CD14-positive monocyte (primary cell): ENCODE results near the gene PEMT. TPM values are rescaled to one million over a fixed set of nuclear protein-coding genes. Genes with fewer than 3 reads are reported as not detected.

Experiments
- DNase-seq, 3 donors: peaks; one replicate each; pipeline ENCODE4 v3.0.0-alpha.2; 2011 to 2022
- H2AFZ ChIP-seq: 2 replicates; pipeline ENCODE4 v1.6.0; 2012; ENCODE audit warnings: mild to moderate bottlenecking, low read depth, low read length, inconsistent platforms; ENCODE audit not compliant: insufficient read depth, poor library complexity, severe bottlenecking
- H3K27ac ChIP-seq, 2 donors: 1 replicate in 1 of 2; 2 replicates in 1 of 2; pipeline ENCODE4 v1.5.1; 2012 to 2013; ENCODE audit warnings: low read length in 2 of 2, control low read depth in 1 of 2, inconsistent platforms in 1 of 2, low read depth in 1 of 2, mild to moderate bottlenecking in 1 of 2
- H3K27me3 ChIP-seq, 2 donors: one replicate each; pipeline versions ENCODE4 v1.6.0 to v1.6.1; 2011 to 2013; ENCODE audit warnings: low read length in 2 of 2; ENCODE audit not compliant: control insufficient read depth in 2 of 2, insufficient read depth in 2 of 2
- H3K36me3 ChIP-seq, 2 donors: replicated peaks in 1 of 2; 1 replicate in 1 of 2; 2 replicates in 1 of 2; pipeline versions ENCODE4 v1.5.1 to v1.6.1; 2012 to 2013; ENCODE audit warnings: low read length in 2 of 2, control low read depth in 1 of 2, inconsistent platforms in 1 of 2, mild to moderate bottlenecking in 1 of 2; ENCODE audit not compliant: insufficient read depth in 2 of 2, control insufficient read depth in 1 of 2
- H3K4me1 ChIP-seq, 2 donors: 1 replicate in 1 of 2; 2 replicates in 1 of 2; pipeline versions ENCODE4 v1.5.1 to v1.6.1; 2012 to 2013; ENCODE audit warnings: low read length in 2 of 2, control low read depth in 1 of 2, inconsistent platforms in 1 of 2, mild to moderate bottlenecking in 1 of 2, moderate library complexity in 1 of 2; ENCODE audit not compliant: insufficient read depth in 2 of 2, control insufficient read depth in 1 of 2
- H3K4me2 ChIP-seq: replicated peaks from 2 replicates; pipeline ENCODE3; 2012; ENCODE audit warnings: low read length, moderate library complexity, mild to moderate bottlenecking; ENCODE audit not compliant: poor library complexity, severe bottlenecking; ENCODE audit errors: extremely low read depth
- H3K4me3 ChIP-seq, 3 experiments: fragments of 200-600 bp in 1 of 3; sonication (generic) in 1 of 3; replicated peaks in 1 of 3; 1 replicate in 2 of 3; 2 replicates in 1 of 3; pipeline ENCODE4 v1.5.1; 2011 to 2013; ENCODE audit warnings: low read length in 3 of 3, mild to moderate bottlenecking in 3 of 3, control low read depth in 2 of 3, low read depth in 2 of 3, inconsistent platforms in 1 of 3, moderate library complexity in 1 of 3
- H3K79me2 ChIP-seq: 2 replicates; pipeline ENCODE4 v1.6.0; 2012; ENCODE audit warnings: mild to moderate bottlenecking, control low read depth, inconsistent platforms, low read length, moderate library complexity; ENCODE audit not compliant: insufficient read depth
- H3K9ac ChIP-seq: 2 replicates; pipeline ENCODE4 v1.6.0; 2017; ENCODE audit warnings: low read length, mild to moderate bottlenecking; ENCODE audit not compliant: insufficient read depth, poor library complexity, severe bottlenecking
- H3K9me3 ChIP-seq, 2 donors: replicated peaks in 1 of 2; 1 replicate in 1 of 2; 2 replicates in 1 of 2; pipeline versions ENCODE4 v1.5.1 to v1.6.1; 2012 to 2013; ENCODE audit warnings: low read length in 2 of 2, control low read depth in 1 of 2; ENCODE audit not compliant: control insufficient read depth in 1 of 2, insufficient read depth in 1 of 2
- H4K20me1 ChIP-seq: 2 replicates; pipeline ENCODE4 v1.6.0; 2012; ENCODE audit warnings: mild to moderate bottlenecking, low read length, control low read depth, moderate library complexity; ENCODE audit not compliant: insufficient read depth
- H3K27ac Mint-ChIP-seq, 7 donors: one replicate each; pipeline ENCODE4 v1.8.0; 2020; ENCODE audit warnings: mild to moderate bottlenecking in 7 of 7, mixed read lengths in 7 of 7, moderate library complexity in 6 of 7, inconsistent platforms in 2 of 7
- H3K27me3 Mint-ChIP-seq, 3 donors: one replicate each; pipeline ENCODE4 v1.8.0; 2021 to 2022; ENCODE audit warnings: low read depth in 3 of 3, mild to moderate bottlenecking in 3 of 3, mixed read lengths in 3 of 3, moderate library complexity in 3 of 3, inconsistent platforms in 1 of 3
- H3K36me3 Mint-ChIP-seq, 2 donors: one replicate each; pipeline ENCODE4 v1.8.0; 2020; ENCODE audit warnings: mixed read lengths in 2 of 2, inconsistent platforms in 1 of 2, mild to moderate bottlenecking in 1 of 2
- H3K4me1 Mint-ChIP-seq: one replicate; pipeline ENCODE4 v1.8.0; 2020; ENCODE audit warnings: mild to moderate bottlenecking, mixed read lengths
- H3K4me3 Mint-ChIP-seq, 2 donors: one replicate each; pipeline ENCODE4 v1.8.0; 2020; ENCODE audit warnings: mild to moderate bottlenecking in 2 of 2, mixed read lengths in 2 of 2, moderate library complexity in 1 of 2
- H3K9me3 Mint-ChIP-seq, 7 donors: one replicate each; pipeline ENCODE4 v1.8.0; 2020 to 2022; ENCODE audit warnings: mixed read lengths in 7 of 7, mild to moderate bottlenecking in 6 of 7, moderate library complexity in 6 of 7, inconsistent platforms in 2 of 7
- WGBS: methylation state at CpG from one replicate; pipeline ENCODE4 v1.1.5; 2013; ENCODE audit warnings: missing lambda C conversion rate; ENCODE audit not compliant: insufficient coverage; 5-methylcytosine and 5-hydroxymethylcytosine counted together
- intact Hi-C, 2 donors: fragments of 100-400 bp; cut with micrococcal nuclease; formaldehyde crosslinking; loops; one replicate each; pipeline versions ENCODE4 v1.15.0 to v1.15.1; 2023
- polyA plus RNA-seq, 3 donors: library from polyadenylated mRNA; depleted of rRNA in 1 of 3; unstranded in 2 of 3; stranded (reverse) in 1 of 3; fragments of 300-500 nt in 2 of 3; fragments of >200 nt in 1 of 3; fragmentation: Illumina TruSeq in 2 of 3; gene quantifications; 1 replicate in 2 of 3; 2 replicates in 1 of 3; pipeline ENCODE4 v1.2.3, GENCODE V29; 2012 to 2021
- TF ChIP-seq, protein P1 (sequence below): fragments of 200-600 bp; IDR thresholded peaks from one replicate; pipeline ENCODE4 v1.8.0; 2022; ENCODE audit warnings: antibody characterized with exemption, mild to moderate bottlenecking

The PEMT gene
- polyA plus RNA-seq, 3 donors = 26.7 to 41.0 (median 38.4) TPM

- no peak for DNase-seq
- H4K20me1 ChIP-seq = no peaks in the 10 kb centered on the region
- H3K9ac ChIP-seq = no peak overlapping the region
- no peak overlapping the region for H3K4me3 ChIP-seq
- 98% methylated on average over 4 of the region's 4 CpGs for WGBS
- no peaks in the 10 kb centered on the region for H3K79me2 ChIP-seq
- peaks cover 0 to 2% of the 10 kb centered on the region in 2 donors for H3K36me3 ChIP-seq
- TF ChIP-seq, protein P1, sequence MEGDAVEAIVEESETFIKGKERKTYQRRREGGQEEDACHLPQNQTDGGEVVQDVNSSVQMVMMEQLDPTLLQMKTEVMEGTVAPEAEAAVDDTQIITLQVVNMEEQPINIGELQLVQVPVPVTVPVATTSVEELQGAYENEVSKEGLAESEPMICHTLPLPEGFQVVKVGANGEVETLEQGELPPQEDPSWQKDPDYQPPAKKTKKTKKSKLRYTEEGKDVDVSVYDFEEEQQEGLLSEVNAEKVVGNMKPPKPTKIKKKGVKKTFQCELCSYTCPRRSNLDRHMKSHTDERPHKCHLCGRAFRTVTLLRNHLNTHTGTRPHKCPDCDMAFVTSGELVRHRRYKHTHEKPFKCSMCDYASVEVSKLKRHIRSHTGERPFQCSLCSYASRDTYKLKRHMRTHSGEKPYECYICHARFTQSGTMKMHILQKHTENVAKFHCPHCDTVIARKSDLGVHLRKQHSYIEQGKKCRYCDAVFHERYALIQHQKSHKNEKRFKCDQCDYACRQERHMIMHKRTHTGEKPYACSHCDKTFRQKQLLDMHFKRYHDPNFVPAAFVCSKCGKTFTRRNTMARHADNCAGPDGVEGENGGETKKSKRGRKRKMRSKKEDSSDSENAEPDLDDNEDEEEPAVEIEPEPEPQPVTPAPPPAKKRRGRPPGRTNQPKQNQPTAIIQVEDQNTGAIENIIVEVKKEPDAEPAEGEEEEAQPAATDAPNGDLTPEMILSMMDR = no peak
- no peak overlapping the region for H3K27ac Mint-ChIP-seq
- no peak overlapping the region for H3K4me2 ChIP-seq
- intact Hi-C loops = loop anchor here in 1 of 2 donors (5.0 kb wide), 1 partner anchor 72 kb away; the partner anchor contains the start of gene RASD1
- no peak overlapping the region for H3K4me3 Mint-ChIP-seq
- H3K4me1 Mint-ChIP-seq = no peaks in the 10 kb centered on the region
- no peaks in the 10 kb centered on the region for H3K9me3 Mint-ChIP-seq
- no peak overlapping the region for H2AFZ ChIP-seq
- H3K27me3 ChIP-seq = no peaks in the 10 kb centered on the region
- H3K4me1 ChIP-seq = no peaks in the 10 kb centered on the region
- H3K27me3 Mint-ChIP-seq = no peaks in the 10 kb centered on the region
- no peaks in the 10 kb centered on the region for H3K9me3 ChIP-seq
- H3K27ac ChIP-seq = no peak overlapping the region
- H3K36me3 Mint-ChIP-seq = peaks cover 6 to 14% of the 10 kb centered on the region in 2 donors
Measured at GRCh38 chr17:17569691-17570090, 21.8 kb downstream of the PEMT start.

GRCh38 chr17:17568772-17569195, 22.7 kb downstream of the PEMT start:
- Histone ChIP-seq H3K9ac (no peak overlapping the region), H3K27ac (no peak overlapping the region), H3K79me2 (no peaks in the 10 kb centered on the region), H3K36me3 (no peaks in the 10 kb centered on the region), H3K9me3 (no peaks in the 10 kb centered on the region), H3K4me2 (no peak overlapping the region), H3K27me3 (no peaks in the 10 kb centered on the region), H3K4me3 (no peak overlapping the region), H4K20me1 (no peaks in the 10 kb centered on the region), H3K4me1 (no peaks in the 10 kb centered on the region), H2AFZ (no peak overlapping the region)
- no peak overlapping the region for H3K4me3 Mint-ChIP-seq
- intact Hi-C loops = loop anchor here in 1 of 2 donors (5.0 kb wide), 1 partner anchor 71 kb away; the partner anchor contains the start of gene RASD1
- H3K4me1 Mint-ChIP-seq = no peaks in the 10 kb centered on the region
- H3K27me3 Mint-ChIP-seq = no peaks in the 10 kb centered on the region
- no peaks in the 10 kb centered on the region for H3K9me3 Mint-ChIP-seq
- TF ChIP-seq, protein P1 = peak; percentile 63
- WGBS = 71% methylated on average over 6 of the region's 6 CpGs
- H3K36me3 Mint-ChIP-seq = peaks cover 3 to 9% of the 10 kb centered on the region in 2 donors
- no peak overlapping the region for H3K27ac Mint-ChIP-seq
- DNase-seq = peak; percentile 16 to 37 (median 31)
